Left ventricle myocardium inferior (tissue), 1 donor: Measurements from ENCODE around the gene BOLL. TPM values are rescaled to one million over a fixed set of nuclear protein-coding genes. Genes with fewer than 3 reads are reported as not detected.

Source experiments
- DNase-seq: peaks from one replicate; pipeline ENCODE4 v3.0.0-alpha.2; 2020
- H3K27ac ChIP-seq: fragments of 200-600 bp; replicated peaks from 2 replicates; pipeline ENCODE4 v1.8.0; 2021
- H3K27me3 ChIP-seq: fragments of 200-600 bp; 2 replicates; pipeline ENCODE4 v1.8.0; 2021; ENCODE audit warnings: low read depth
- H3K36me3 ChIP-seq: fragments of 200-600 bp; 2 replicates; pipeline ENCODE4 v1.8.0; 2021
- H3K4me1 ChIP-seq: fragments of 200-600 bp; 2 replicates; pipeline ENCODE4 v1.8.0; 2021
- H3K4me3 ChIP-seq: fragments of 200-600 bp; 2 replicates; pipeline ENCODE4 v1.8.0; 2021; ENCODE audit warnings: mild to moderate bottlenecking, moderate library complexity
- H3K9me3 ChIP-seq: fragments of 200-600 bp; replicated peaks from 2 replicates; pipeline ENCODE4 v1.8.0; 2021
- intact Hi-C: fragments of 100-400 bp; cut with micrococcal nuclease; formaldehyde crosslinking; loops from one replicate; pipeline ENCODE4 v1.11.0; 2022
- total RNA-seq: library from RNA; stranded (reverse); fragmentation: NEBNext Ultra II Directional; extraction: Animal tissue kit (Norgen Biotek cat#: 25700); gene quantifications from one replicate; pipeline ENCODE4 v1.2.1, GENCODE V29; 2021
- TF ChIP-seq, protein P1 (sequence below): fragments of 200-600 bp; IDR thresholded peaks from 2 replicates; pipeline ENCODE4 v1.8.0; 2021; ENCODE audit warnings: antibody characterized with exemption, mild to moderate bottlenecking, borderline replicate concordance
- donor health status: DM: no; HTN: yes; CAD: no; lungs with severe emphysema.

Gene BOLL
- total RNA-seq, 1 donor from 2014 or later, result not detected

DNA sequence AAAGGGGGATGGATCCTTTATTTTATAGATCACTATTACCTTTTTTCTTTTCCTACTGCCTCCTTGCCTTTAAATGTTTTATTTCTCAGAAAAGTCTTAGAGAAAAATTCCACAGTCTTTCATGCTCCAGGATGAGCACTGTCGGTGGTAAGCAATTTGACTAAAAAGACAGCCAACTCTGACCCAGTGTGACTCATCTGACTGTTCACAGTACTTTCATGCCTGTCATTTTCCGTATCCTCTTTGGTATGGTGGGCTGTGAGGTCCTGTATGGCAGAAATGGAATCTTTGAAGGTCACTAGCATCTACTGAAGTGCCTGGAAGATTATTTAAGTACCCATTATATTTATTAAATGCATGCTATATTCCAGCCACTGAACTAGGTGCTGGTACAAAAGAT is 107.6 kb downstream of the BOLL start:
- H3K27ac ChIP-seq, result peak overlapping the region; percentile 83
- H3K9me3 ChIP-seq, result peaks cover 3% of the 10 kb centered on the region
- DNase-seq, result no peak
- no peaks in the 10 kb centered on the region for H3K36me3 ChIP-seq
- intact Hi-C loops, result no loop called here
- H3K4me1 ChIP-seq, result peaks cover 32% of the 10 kb centered on the region
- TF ChIP-seq, protein P1, sequence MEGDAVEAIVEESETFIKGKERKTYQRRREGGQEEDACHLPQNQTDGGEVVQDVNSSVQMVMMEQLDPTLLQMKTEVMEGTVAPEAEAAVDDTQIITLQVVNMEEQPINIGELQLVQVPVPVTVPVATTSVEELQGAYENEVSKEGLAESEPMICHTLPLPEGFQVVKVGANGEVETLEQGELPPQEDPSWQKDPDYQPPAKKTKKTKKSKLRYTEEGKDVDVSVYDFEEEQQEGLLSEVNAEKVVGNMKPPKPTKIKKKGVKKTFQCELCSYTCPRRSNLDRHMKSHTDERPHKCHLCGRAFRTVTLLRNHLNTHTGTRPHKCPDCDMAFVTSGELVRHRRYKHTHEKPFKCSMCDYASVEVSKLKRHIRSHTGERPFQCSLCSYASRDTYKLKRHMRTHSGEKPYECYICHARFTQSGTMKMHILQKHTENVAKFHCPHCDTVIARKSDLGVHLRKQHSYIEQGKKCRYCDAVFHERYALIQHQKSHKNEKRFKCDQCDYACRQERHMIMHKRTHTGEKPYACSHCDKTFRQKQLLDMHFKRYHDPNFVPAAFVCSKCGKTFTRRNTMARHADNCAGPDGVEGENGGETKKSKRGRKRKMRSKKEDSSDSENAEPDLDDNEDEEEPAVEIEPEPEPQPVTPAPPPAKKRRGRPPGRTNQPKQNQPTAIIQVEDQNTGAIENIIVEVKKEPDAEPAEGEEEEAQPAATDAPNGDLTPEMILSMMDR, result no peak
- H3K27me3 ChIP-seq, result peaks cover 7% of the 10 kb centered on the region
- H3K4me3 ChIP-seq, result no peak overlapping the region

DNA sequence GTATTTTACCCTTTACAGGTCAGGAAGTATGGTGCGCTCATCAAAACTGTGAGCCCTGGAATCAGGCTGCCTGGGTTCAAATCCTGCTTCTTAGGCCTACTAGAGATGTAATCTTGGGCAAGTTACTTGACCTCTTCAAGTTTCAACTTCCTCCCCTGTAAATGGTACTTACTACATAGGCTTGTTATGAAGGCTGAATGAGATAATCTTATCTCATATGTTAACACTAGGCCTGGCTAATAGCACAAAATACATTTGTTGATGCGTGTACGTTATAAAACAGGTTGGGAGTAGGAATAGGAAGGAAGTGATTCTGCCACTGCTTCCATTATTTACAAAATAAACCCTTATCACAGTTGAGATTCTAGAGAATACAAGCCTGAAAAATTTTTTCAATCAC is 108.1 kb downstream of the BOLL start:
- no peaks in the 10 kb centered on the region for H3K9me3 ChIP-seq
- no peak for DNase-seq
- no peak overlapping the region for H3K4me3 ChIP-seq
- H3K27me3 ChIP-seq, result peaks cover 9% of the 10 kb centered on the region
- peak overlapping the region; percentile 83 for H3K27ac ChIP-seq
- H3K4me1 ChIP-seq, result peaks cover 33% of the 10 kb centered on the region
- intact Hi-C loops, result no loop called here
- TF ChIP-seq, protein P1, result no peak
- H3K36me3 ChIP-seq, result no peaks in the 10 kb centered on the region

Other genes with a start within 250 kb of the BOLL start
- 5.6 TPM for gene RFTN2, start 109.7 kb downstream of the BOLL start, total RNA-seq
- 7.2 TPM for gene MARS2, start 80.0 kb downstream of the BOLL start, total RNA-seq
- 78.6 TPM for gene PLCL1, start 19.3 kb upstream of the BOLL start, total RNA-seq